Neural progenitor cell (in vitro differentiated cells): ENCODE results near the gene DCHS1. TPM values are rescaled to one million over a fixed set of nuclear protein-coding genes. Genes with fewer than 3 reads are reported as not detected.
A peak's percentile ranks its signal among the peaks of the same experiment; 100 is the strongest.

Source experiments
- DNase-seq: peaks from one replicate; pipeline ENCODE4 v3.0.0-alpha.2; 2016; ENCODE audit warnings: low spot score
- H2AFZ ChIP-seq: fragments of 200-600 bp; sonication (generic); replicated peaks from 2 replicates; pipeline ENCODE4 v1.6.1; 2016; ENCODE audit warnings: antibody characterized with exemption
- H3F3A ChIP-seq: fragments of 200-600 bp; sonication (generic); 2 replicates; pipeline ENCODE4 v1.6.1; 2016; ENCODE audit warnings: antibody characterized with exemption, low read depth
- H3K27ac ChIP-seq: fragments of 200-600 bp; sonication (generic); 2 replicates; pipeline ENCODE4 v1.5.1; 2016; ENCODE audit warnings: mild to moderate bottlenecking
- H3K27me3 ChIP-seq: fragments of 200-600 bp; sonication (generic); 2 replicates; pipeline ENCODE4 v1.6.1; 2016; ENCODE audit warnings: mild to moderate bottlenecking, moderate library complexity
- H3K36me3 ChIP-seq: fragments of 200-600 bp; sonication (generic); 2 replicates; pipeline ENCODE4 v1.5.1; 2016
- H3K4me1 ChIP-seq: fragments of 200-600 bp; sonication (generic); 2 replicates; pipeline ENCODE4 v1.6.1; 2016; ENCODE audit warnings: mixed run types
- H3K4me2 ChIP-seq: fragments of 200-600 bp; sonication (generic); 2 replicates; pipeline ENCODE4 v1.6.1; 2016
- H3K4me3 ChIP-seq: fragments of 200-600 bp; sonication (generic); 2 replicates; pipeline ENCODE4 v1.5.1; 2016
- H3K79me2 ChIP-seq: fragments of 200-600 bp; sonication (generic); 2 replicates; pipeline ENCODE4 v1.6.1; 2016; ENCODE audit warnings: low read depth
- H3K9ac ChIP-seq: fragments of 200-600 bp; sonication (generic); 2 replicates; pipeline ENCODE4 v1.6.1; 2016
- H3K9me3 ChIP-seq: fragments of 200-600 bp; sonication (generic); 2 replicates; pipeline ENCODE4 v1.5.1; 2016; ENCODE audit warnings: low read depth
- H4K20me1 ChIP-seq: fragments of 200-600 bp; sonication (generic); 2 replicates; pipeline ENCODE4 v1.6.1; 2016; ENCODE audit warnings: low read depth
- H3K27ac Mint-ChIP-seq: 3 replicates; pipeline ENCODE4 v1.8.0; 2021; ENCODE audit warnings: mixed read lengths
- H3K27me3 Mint-ChIP-seq: 2 replicates; pipeline ENCODE4 v1.8.0; 2022; ENCODE audit warnings: low read depth, mild to moderate bottlenecking, inconsistent platforms, moderate library complexity, mixed read lengths; ENCODE audit not compliant: insufficient read depth
- H3K36me3 Mint-ChIP-seq: 3 replicates; pipeline ENCODE4 v1.8.0; 2021; ENCODE audit warnings: mixed read lengths
- H3K4me1 Mint-ChIP-seq: 3 replicates; pipeline ENCODE4 v1.8.0; 2021; ENCODE audit warnings: mixed read lengths
- H3K4me3 Mint-ChIP-seq: 3 replicates; pipeline ENCODE4 v1.8.0; 2021; ENCODE audit warnings: mild to moderate bottlenecking, moderate library complexity, mixed read lengths
- H3K9me3 Mint-ChIP-seq: 3 replicates; pipeline ENCODE4 v1.8.0; 2020; ENCODE audit warnings: mixed read lengths
- CTCF ChIP-seq: fragments of 200-600 bp; sonication (generic); IDR thresholded peaks from 2 replicates; pipeline ENCODE4 v1.5.1; 2017; ENCODE audit warnings: antibody characterized with exemption, mild to moderate bottlenecking
- EZH2 ChIP-seq: fragments of 200-600 bp; sonication (generic); IDR thresholded peaks from 2 replicates; pipeline ENCODE4 v1.6.1; 2017; ENCODE audit warnings: antibody characterized with exemption, mild to moderate bottlenecking, moderate library complexity
- EZH2phosphoT487 ChIP-seq: fragments of 200-600 bp; sonication (generic); IDR thresholded peaks from 2 replicates; pipeline ENCODE4 v1.6.1; 2017; ENCODE audit warnings: antibody characterized with exemption
- total RNA-seq: library from RNA; depleted of rRNA; stranded (reverse); fragments of >200 nt; gene quantifications from 2 replicates; pipeline ENCODE4 v1.2.3, GENCODE V29; 2015; ENCODE audit warnings: low replicate concordance

Gene DCHS1
- total RNA-seq, 1 donor from 2014 or later = 4.5 TPM

GRCh38 chr11:6609502-6610015 is 46.0 kb downstream of the DCHS1 start:
- peak overlapping the region; percentile 88 for H3K4me3 Mint-ChIP-seq
- peaks cover 30% of the 10 kb centered on the region for H3K4me1 Mint-ChIP-seq
- TF ChIP-seq CTCF (no peak), EZH2phosphoT487 (no peak), EZH2 (no peak)
- Histone ChIP-seq H3K9ac (no peak overlapping the region), H3K4me1 (peaks cover 24% of the 10 kb centered on the region), H4K20me1 (peaks cover 7% of the 10 kb centered on the region), H3K4me3 (no peak overlapping the region), H3K79me2 (peaks cover 52% of the 10 kb centered on the region), H3K9me3 (no peaks in the 10 kb centered on the region), H2AFZ (no peak overlapping the region), H3K27me3 (no peaks in the 10 kb centered on the region), H3K4me2 (no peak overlapping the region), H3F3A (peaks cover 46% of the 10 kb centered on the region), H3K27ac (no peak overlapping the region), H3K36me3 (peaks cover 4% of the 10 kb centered on the region)
- no peak overlapping the region for H3K27ac Mint-ChIP-seq
- H3K27me3 Mint-ChIP-seq = peaks cover 9% of the 10 kb centered on the region
- no peaks in the 10 kb centered on the region for H3K9me3 Mint-ChIP-seq
- H3K36me3 Mint-ChIP-seq = peaks cover 28% of the 10 kb centered on the region
- DNase-seq = no peak

- H3K27ac ChIP-seq = no peak overlapping the region
- no peak overlapping the region for H2AFZ ChIP-seq
- no peak overlapping the region for H3K4me2 ChIP-seq
- Mint-ChIP-seq H3K27ac (peak overlapping the region; percentile 67), H3K4me3 (no peak overlapping the region), H3K36me3 (peaks cover 28% of the 10 kb centered on the region), H3K4me1 (peaks cover 30% of the 10 kb centered on the region), H3K27me3 (peaks cover 9% of the 10 kb centered on the region), H3K9me3 (no peaks in the 10 kb centered on the region)
- H3K79me2 ChIP-seq = peaks cover 59% of the 10 kb centered on the region
- H4K20me1 ChIP-seq = peaks cover 7% of the 10 kb centered on the region
- no peak for DNase-seq
- H3K27me3 ChIP-seq = no peaks in the 10 kb centered on the region
- no peaks in the 10 kb centered on the region for H3K9me3 ChIP-seq
- peaks cover 24% of the 10 kb centered on the region for H3K4me1 ChIP-seq
- H3K4me3 ChIP-seq = no peak overlapping the region
- TF ChIP-seq EZH2 (no peak), EZH2phosphoT487 (no peak), CTCF (no peak)
- no peak overlapping the region for H3K9ac ChIP-seq
- H3F3A ChIP-seq = peaks cover 52% of the 10 kb centered on the region
- peaks cover 4% of the 10 kb centered on the region for H3K36me3 ChIP-seq
These were observed 46.7 kb downstream of the DCHS1 start for GRCh38 chr11:6608726-6609501.

DNA sequence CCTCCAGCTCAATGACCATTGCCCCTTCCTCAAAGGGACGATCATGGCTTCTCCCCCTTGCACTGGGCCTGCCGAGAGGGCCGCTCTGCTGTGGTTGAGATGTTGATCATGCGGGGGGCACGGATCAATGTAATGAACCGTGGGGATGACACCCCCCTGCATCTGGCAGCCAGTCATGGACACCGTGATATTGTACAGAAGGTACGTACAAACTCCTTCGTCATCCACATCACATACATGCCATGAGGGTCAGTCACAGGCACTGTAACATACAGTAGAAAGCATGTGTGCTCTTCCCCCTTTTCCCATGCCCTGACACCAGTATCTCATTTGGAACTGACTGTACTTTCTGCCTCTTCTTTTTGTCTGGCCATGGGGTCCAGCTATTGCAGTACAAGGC is 47.6 kb downstream of the DCHS1 start:
- TF ChIP-seq EZH2phosphoT487 (no peak), CTCF (no peak), EZH2 (no peak)
- no peak overlapping the region for H3K4me3 Mint-ChIP-seq
- no peak overlapping the region for H3K27ac ChIP-seq

More for the DNA sequence above, 47.6 kb downstream of the DCHS1 start:
- H3K4me1 Mint-ChIP-seq = peaks cover 30% of the 10 kb centered on the region
- no peak overlapping the region for H3K9ac ChIP-seq
- no peak for DNase-seq
- no peak overlapping the region for H2AFZ ChIP-seq
- peaks cover 21% of the 10 kb centered on the region for H3K4me1 ChIP-seq
- no peak overlapping the region for H3K4me3 ChIP-seq
- H3K79me2 ChIP-seq = peaks cover 65% of the 10 kb centered on the region
- peaks cover 7% of the 10 kb centered on the region for H4K20me1 ChIP-seq
- H3K27me3 ChIP-seq = no peaks in the 10 kb centered on the region
- H3K9me3 Mint-ChIP-seq = no peaks in the 10 kb centered on the region
- no peaks in the 10 kb centered on the region for H3K9me3 ChIP-seq
- H3K4me2 ChIP-seq = no peak overlapping the region
- peaks cover 46% of the 10 kb centered on the region for H3F3A ChIP-seq
- peaks cover 4% of the 10 kb centered on the region for H3K36me3 ChIP-seq
- H3K27ac Mint-ChIP-seq = peak overlapping the region; percentile 99
- H3K36me3 Mint-ChIP-seq = peaks cover 28% of the 10 kb centered on the region
- H3K27me3 Mint-ChIP-seq = peaks cover 9% of the 10 kb centered on the region
